ENCODE data around the gene ZNF552.
"Not testable (repeated sequence)": the region's sequence is repeated elsewhere in the genome, so short reads cannot be mapped to it uniquely, and the experiment has no call there.

ZNF552 gene

GRCh38 chr19:57807541-57807940, 7.2 kb downstream of the ZNF552 start:
- TF ChIP-seq, protein P1, sequence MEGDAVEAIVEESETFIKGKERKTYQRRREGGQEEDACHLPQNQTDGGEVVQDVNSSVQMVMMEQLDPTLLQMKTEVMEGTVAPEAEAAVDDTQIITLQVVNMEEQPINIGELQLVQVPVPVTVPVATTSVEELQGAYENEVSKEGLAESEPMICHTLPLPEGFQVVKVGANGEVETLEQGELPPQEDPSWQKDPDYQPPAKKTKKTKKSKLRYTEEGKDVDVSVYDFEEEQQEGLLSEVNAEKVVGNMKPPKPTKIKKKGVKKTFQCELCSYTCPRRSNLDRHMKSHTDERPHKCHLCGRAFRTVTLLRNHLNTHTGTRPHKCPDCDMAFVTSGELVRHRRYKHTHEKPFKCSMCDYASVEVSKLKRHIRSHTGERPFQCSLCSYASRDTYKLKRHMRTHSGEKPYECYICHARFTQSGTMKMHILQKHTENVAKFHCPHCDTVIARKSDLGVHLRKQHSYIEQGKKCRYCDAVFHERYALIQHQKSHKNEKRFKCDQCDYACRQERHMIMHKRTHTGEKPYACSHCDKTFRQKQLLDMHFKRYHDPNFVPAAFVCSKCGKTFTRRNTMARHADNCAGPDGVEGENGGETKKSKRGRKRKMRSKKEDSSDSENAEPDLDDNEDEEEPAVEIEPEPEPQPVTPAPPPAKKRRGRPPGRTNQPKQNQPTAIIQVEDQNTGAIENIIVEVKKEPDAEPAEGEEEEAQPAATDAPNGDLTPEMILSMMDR (conservative IDR thresholded peaks at IDR 0.05), result no peak
- peak overlapping the region; percentile 92 for H3K27ac ChIP-seq

- TF ChIP-seq, protein P1 (conservative IDR thresholded peaks at IDR 0.05), result no peak
- peak overlapping the region; percentile 92 for H3K27ac ChIP-seq
Measured at GRCh38 chr19:57803594-57804325, 11.0 kb downstream of the ZNF552 start.

DNA sequence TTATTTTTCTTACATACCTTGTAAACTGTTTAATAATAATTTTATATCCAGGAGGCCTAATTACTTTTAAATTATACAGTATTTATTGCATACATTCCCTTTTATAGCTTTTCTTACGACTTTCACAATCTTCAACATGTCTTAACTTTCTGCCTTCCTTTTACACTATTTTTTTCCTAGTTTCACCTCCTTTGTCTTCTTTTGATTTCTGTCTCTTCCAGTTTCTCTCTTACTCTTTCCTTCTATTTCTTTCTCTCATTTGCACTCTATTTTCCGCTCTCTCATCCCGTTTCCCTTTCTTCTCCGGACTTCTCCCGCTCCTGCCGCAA, 11.5 kb downstream of the ZNF552 start:
- TF ChIP-seq, protein P1 (conservative IDR thresholded peaks at IDR 0.05), result no peak
- H3K27ac ChIP-seq, result peak overlapping the region; percentile 92

DNA sequence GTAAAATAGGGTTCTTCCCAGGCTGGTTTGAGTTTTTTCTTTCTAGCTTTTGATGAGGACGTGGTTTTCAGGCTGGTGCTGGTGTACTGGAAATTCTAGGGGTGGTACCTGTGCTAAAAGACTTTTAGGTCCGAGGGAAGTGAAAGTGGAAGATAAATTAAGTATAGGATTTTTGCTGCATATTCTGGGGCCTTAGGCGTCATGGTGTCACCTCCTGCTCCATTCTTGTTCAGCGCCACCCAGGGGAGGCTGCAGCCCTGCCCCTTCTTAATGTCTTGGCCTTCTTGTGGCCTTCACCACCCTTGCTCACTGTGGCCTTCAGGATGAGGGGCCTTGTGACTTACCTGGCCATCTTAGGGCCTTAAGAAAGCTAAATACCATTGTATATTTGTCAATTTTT, 12.4 kb downstream of the ZNF552 start:
- TF ChIP-seq, protein P1 (conservative IDR thresholded peaks at IDR 0.05), result no peak
- no peak overlapping the region for H3K27ac ChIP-seq

- no peak overlapping the region for H3K27ac ChIP-seq
- TF ChIP-seq, protein P1 (conservative IDR thresholded peaks at IDR 0.05), result no peak
Measured at GRCh38 chr19:57800696-57801095, 14.0 kb downstream of the ZNF552 start.

DNA sequence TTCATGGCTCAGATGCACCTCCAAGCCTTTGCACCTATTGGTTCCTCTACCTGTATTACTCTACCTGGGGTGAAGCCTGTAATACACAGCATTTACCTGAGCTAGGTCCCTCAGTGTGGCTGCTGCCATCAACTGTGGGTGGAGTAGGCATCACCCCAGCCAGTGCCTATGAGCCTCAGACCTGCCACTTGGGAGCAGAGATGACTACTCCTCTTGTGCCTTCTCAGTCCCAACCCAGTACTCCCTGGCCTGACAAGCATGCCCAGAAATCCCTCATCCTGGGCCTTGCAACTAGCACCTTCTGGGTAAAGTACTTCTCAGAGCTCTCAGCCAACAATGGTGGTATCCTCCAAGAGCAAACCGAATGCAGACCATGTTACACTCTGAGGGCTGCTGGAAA, 18.1 kb downstream of the ZNF552 start:
- H3K27ac ChIP-seq, result not testable (repeated sequence)

GRCh38 chr19:57789288-57789687, 25.4 kb downstream of the ZNF552 start:
- no peak overlapping the region for H3K27ac ChIP-seq
- TF ChIP-seq, protein P1 (conservative IDR thresholded peaks at IDR 0.05), result no peak

DNA sequence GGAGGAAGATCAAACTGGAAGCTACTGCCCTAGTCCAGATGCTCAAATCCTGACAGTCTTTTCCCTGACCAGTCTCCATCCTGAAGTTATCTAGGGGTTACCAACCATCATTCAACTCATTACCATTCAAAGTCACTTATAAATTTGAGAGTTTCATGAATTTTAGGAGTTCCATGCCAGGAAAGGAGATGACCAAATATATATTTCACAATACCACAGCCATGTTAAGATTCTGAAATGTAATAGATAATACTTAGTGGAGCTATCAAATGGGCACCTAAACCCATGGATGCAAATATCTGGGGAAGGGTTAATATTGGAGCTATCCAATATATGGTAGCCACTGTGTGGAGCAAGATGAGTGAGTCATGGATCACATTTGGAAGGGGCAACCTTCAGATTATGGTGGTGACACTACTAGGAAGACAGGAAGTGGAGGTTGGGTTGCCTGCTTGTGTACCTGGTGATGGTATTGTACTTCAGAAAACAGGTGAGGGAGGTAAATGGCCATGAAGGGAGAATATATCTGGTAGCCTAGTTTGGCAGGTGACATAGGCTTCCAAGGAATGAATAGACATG, 26.5 kb downstream of the ZNF552 start:
- TF ChIP-seq, protein P1 (conservative IDR thresholded peaks at IDR 0.05), result no peak
- no peak overlapping the region for H3K27ac ChIP-seq

Data from VCaP (cell line).